Measurements from ENCODE around the gene MECR.

- TF ChIP-seq, protein P1, sequence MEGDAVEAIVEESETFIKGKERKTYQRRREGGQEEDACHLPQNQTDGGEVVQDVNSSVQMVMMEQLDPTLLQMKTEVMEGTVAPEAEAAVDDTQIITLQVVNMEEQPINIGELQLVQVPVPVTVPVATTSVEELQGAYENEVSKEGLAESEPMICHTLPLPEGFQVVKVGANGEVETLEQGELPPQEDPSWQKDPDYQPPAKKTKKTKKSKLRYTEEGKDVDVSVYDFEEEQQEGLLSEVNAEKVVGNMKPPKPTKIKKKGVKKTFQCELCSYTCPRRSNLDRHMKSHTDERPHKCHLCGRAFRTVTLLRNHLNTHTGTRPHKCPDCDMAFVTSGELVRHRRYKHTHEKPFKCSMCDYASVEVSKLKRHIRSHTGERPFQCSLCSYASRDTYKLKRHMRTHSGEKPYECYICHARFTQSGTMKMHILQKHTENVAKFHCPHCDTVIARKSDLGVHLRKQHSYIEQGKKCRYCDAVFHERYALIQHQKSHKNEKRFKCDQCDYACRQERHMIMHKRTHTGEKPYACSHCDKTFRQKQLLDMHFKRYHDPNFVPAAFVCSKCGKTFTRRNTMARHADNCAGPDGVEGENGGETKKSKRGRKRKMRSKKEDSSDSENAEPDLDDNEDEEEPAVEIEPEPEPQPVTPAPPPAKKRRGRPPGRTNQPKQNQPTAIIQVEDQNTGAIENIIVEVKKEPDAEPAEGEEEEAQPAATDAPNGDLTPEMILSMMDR (IDR thresholded peaks at IDR 0.05; ENCODE audit: low read depth, low read length, poor library complexity, severe bottlenecking), result no peak
- TF ChIP-seq EZH2phosphoT487 (IDR thresholded peaks at IDR 0.05; ENCODE audit: borderline replicate concordance, low read length), result no peak
Observed at GRCh38 chr1:29221296-29221695, 9.4 kb downstream of the MECR start.
